Ammon's horn (tissue), 1 donor: Measurements from ENCODE around the gene IL18BP.
A peak's percentile ranks its signal among the peaks of the same experiment; 100 is the strongest.

Experiments used
- DNase-seq: peaks from one replicate; pipeline ENCODE4 v3.0.0-alpha.2; 2016; ENCODE audit warnings: low spot score

The IL18BP gene

GRCh38 chr11:71996946-71997345, 1.8 kb upstream of the IL18BP start:
- DNase-seq = no peak

GRCh38 chr11:71997594-71997993, 1.1 kb upstream of the IL18BP start:
- no peak for DNase-seq

GRCh38 chr11:71998061-71998460, 648 bp upstream of the IL18BP start:
- no peak for DNase-seq

GRCh38 chr11:71999362-71999761, 653 bp downstream of the IL18BP start:
- no peak for DNase-seq

- no peak for DNase-seq
Measured at GRCh38 chr11:71999798-72000197, 1.1 kb downstream of the IL18BP start.

GRCh38 chr11:72000202-72000867, 1.6 kb downstream of the IL18BP start:
- DNase-seq = no peak

GRCh38 chr11:72001285-72001684, 2.6 kb downstream of the IL18BP start:
- DNase-seq = no peak

GRCh38 chr11:72001834-72002591, 3.3 kb downstream of the IL18BP start:
- DNase-seq = no peak

- DNase-seq = no peak
Measured at GRCh38 chr11:72002841-72003775, 4.4 kb downstream of the IL18BP start.

- no peak for DNase-seq
Measured at GRCh38 chr11:72003776-72004171, 5.1 kb downstream of the IL18BP start.

GRCh38 chr11:72004515-72005346, 6.0 kb downstream of the IL18BP start:
- no peak for DNase-seq

GRCh38 chr11:72005347-72006260, 6.9 kb downstream of the IL18BP start:
- DNase-seq = no peak

GRCh38 chr11:72006309-72007088, 7.8 kb downstream of the IL18BP start:
- DNase-seq = no peak

GRCh38 chr11:72007089-72007476, 8.4 kb downstream of the IL18BP start:
- no peak for DNase-seq

- no peak for DNase-seq
Measured at GRCh38 chr11:72007587-72007986, 8.9 kb downstream of the IL18BP start.

- no peak for DNase-seq
Measured at GRCh38 chr11:72008728-72009127, 10.0 kb downstream of the IL18BP start.

GRCh38 chr11:72009156-72009555, 10.4 kb downstream of the IL18BP start:
- no peak for DNase-seq

GRCh38 chr11:72010529-72011233, 12.0 kb downstream of the IL18BP start:
- DNase-seq = peak; percentile 53

GRCh38 chr11:72012091-72012630, 13.5 kb downstream of the IL18BP start:
- no peak for DNase-seq
